NCI-H187 treated with DMSO at 0.1 percent for 48 hours (cell line): ENCODE measurements around the gene SLC41A3.
"Not testable (repeated sequence)": the region's sequence is repeated elsewhere in the genome, so short reads cannot be mapped to it uniquely, and the experiment has no call there.

ENCODE experiments used
- DNase-seq: peaks from one replicate; lab custom pipeline; 2025; lab: John Stamatoyannopoulos, UW

The SLC41A3 gene

DNA sequence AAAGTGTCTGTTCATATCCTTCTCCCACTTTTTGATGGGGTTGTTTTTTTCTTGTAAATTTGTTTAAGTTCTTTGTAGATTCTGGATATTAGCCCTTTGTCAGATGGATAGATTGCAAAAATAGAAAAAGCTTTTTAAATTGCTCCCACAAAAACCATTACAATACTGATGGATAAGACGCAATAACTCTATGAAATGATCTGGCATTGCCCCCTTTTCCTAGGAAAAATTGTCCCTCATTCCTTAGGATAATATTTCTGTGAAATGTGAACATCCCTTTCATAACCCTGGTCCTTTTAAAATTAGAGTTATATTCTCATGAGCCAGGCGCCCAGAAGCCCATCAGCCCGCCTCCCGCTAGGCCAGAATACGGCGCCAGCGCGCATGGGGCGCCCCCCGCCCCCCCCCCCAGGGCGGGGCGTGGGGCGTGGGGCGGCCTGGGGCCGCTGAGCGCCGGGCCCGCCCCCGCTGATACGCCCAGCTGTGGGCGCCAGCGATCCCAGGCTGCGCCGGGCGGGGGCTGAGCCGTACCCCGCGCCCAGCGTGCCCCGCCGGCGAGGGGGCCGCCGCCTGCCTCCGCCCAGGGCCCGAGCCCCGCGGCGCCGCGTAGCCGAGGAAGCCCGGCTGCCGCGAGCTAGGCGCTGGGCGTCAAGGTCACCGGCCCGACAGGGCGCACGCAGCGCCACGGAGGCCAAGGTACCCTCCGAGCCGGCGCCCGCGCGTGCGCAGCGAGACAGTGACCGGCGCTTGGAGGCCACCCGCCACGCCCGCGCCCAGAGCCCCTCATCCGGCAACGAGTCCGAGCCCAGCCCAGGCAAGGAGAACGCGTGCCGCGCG is 126.0 kb downstream of the SLC41A3 start:
- DNase-seq: no peak

DNA sequence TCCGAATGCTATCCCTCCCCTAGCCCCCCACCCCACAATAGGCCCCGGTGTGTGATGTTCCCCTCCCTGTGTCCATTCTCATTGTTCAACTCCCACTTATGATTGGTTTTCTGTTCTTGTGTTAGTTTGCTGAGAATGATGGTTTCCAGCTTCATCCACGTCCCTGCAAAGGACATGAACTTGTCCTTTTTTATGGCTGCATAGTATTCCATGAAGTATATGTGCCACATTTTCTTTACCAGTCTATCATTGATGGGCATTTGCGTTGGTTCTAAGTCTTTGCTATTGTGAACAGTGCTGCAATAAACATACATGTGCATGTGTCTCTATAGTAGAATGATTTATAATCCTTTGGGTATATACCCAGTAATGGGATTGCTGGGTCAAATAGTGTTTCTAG is 126.9 kb downstream of the SLC41A3 start:
- DNase-seq: not testable (repeated sequence)
